Ascending aorta (tissue), 2 donors: ENCODE results near the gene CAMKMT. TPM values are rescaled to one million over a fixed set of nuclear protein-coding genes. Genes with fewer than 3 reads are reported as not detected.

Experiments used
- DNase-seq, 2 donors: peaks; one replicate each; pipeline ENCODE4 v3.0.0-alpha.2; 2019; ENCODE audit warnings: low spot score in 2 of 2
- H3K27ac ChIP-seq, 2 donors: fragments of 200-600 bp; sonication (generic); one replicate each; pipeline ENCODE4 v1.5.1; 2016 to 2017; ENCODE audit warnings: mild to moderate bottlenecking in 1 of 2
- H3K27me3 ChIP-seq: fragments of 200-600 bp; sonication (generic); one replicate; pipeline ENCODE4 v1.5.1; 2017
- H3K36me3 ChIP-seq, 2 donors: fragments of 200-600 bp; sonication (generic); one replicate each; pipeline ENCODE4 v1.5.1; 2016
- H3K4me1 ChIP-seq, 2 donors: fragments of 200-600 bp; sonication (generic); one replicate each; pipeline ENCODE4 v1.5.1; 2016 to 2017; ENCODE audit warnings: mild to moderate bottlenecking in 1 of 2
- H3K4me3 ChIP-seq, 2 donors: fragments of 200-600 bp; sonication (generic); one replicate each; pipeline ENCODE4 v1.5.1; 2016 to 2017; ENCODE audit warnings: mild to moderate bottlenecking in 1 of 2
- H3K9me3 ChIP-seq, 2 donors: fragments of 200-600 bp; sonication (generic); one replicate each; pipeline ENCODE4 v1.5.1; 2016
- CTCF ChIP-seq, 3 experiments: fragments of 200-600 bp in 2 of 3; fragments of 450-650 bp in 1 of 3; sonication (generic) in 2 of 3; IDR thresholded peaks; one replicate each; pipeline ENCODE4 v1.5.1; 2016 to 2019; ENCODE audit warnings: antibody characterized with exemption in 3 of 3, mild to moderate bottlenecking in 1 of 3, moderate library complexity in 1 of 3
- intact Hi-C: fragments of 100-400 bp; cut with DNase I; formaldehyde crosslinking; loops from one replicate; pipeline ENCODE4 v1.15.1; 2023
- total RNA-seq: library from RNA; depleted of rRNA; stranded (reverse); fragments of >200 nt; gene quantifications from one replicate; pipeline ENCODE4 v1.1.0, GENCODE V29; 2016

CAMKMT gene
- total RNA-seq, 1 donor from 2014 or later, result 5.1 TPM

DNA sequence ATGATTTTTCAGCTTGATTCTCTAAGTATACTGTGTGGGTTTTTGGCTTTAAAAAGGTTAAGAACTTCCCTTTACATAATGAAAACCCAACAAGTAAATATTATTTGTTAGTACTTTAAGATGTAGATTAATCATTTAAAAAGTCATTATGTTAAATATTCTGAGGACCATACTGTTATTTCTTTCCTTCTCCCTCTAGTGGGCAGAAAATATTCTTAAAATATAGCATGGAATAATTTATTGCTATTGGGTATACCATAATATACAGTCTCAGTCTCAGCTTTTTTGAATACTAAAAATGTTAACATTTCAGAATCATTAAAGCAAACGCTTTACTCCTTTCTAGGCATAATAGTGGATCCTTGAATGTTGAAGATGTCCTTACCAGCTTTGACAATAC is 28.1 kb downstream of the CAMKMT start:
- Histone ChIP-seq H3K27ac (no peak overlapping the region), H3K9me3 (peaks cover 0 to 7% of the 10 kb centered on the region in 2 donors), H3K4me1 (no peaks in the 10 kb centered on the region), H3K36me3 (no peaks in the 10 kb centered on the region), H3K4me3 (no peak overlapping the region), H3K27me3 (no peaks in the 10 kb centered on the region)
- peak in 1 of 3 experiments; percentile 12 for TF ChIP-seq CTCF (IDR thresholded peaks at IDR 0.05)
- no peak for DNase-seq
- intact Hi-C loops, result loop anchor here (2.0 kb wide), 1 partner anchor 565 kb away; no protein-coding TSS in a partner anchor

DNA sequence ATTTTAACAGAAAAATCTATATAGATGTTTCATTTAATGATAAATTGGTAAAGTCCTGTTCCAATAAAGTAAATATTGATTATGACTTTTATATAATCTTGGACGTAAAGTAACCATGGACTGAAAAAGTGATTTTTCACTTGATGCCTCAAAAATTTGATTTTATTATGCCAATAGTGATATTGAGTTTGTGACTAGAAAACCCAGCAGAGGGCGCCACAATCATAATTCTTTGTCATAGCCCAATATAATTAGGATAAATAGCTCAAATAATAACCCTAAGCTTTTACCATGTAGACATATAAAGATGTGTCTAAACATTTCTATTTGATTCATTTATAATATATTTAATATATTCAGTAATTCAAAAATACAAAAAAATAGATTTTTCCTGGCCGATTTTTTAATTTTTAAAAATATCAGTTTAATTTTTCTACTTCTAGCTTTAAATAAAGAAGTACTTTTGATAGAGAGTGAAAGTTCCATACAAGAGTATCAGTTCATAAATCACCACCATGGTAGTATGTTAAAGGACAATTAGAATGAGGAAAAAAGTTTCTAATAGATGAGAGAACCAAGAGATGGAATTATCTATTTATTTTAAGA is 30.7 kb downstream of the CAMKMT start:
- H3K9me3 ChIP-seq, result no peaks in the 10 kb centered on the region
- no peak overlapping the region for H3K27ac ChIP-seq
- no peaks in the 10 kb centered on the region for H3K4me1 ChIP-seq
- H3K36me3 ChIP-seq, result no peaks in the 10 kb centered on the region
- H3K4me3 ChIP-seq, result no peak overlapping the region
- no peak for DNase-seq
- no peaks in the 10 kb centered on the region for H3K27me3 ChIP-seq
- TF ChIP-seq CTCF (IDR thresholded peaks at IDR 0.05), result peak; percentile 27 to 59 (median 45)
- intact Hi-C loops, result no loop called here

DNA sequence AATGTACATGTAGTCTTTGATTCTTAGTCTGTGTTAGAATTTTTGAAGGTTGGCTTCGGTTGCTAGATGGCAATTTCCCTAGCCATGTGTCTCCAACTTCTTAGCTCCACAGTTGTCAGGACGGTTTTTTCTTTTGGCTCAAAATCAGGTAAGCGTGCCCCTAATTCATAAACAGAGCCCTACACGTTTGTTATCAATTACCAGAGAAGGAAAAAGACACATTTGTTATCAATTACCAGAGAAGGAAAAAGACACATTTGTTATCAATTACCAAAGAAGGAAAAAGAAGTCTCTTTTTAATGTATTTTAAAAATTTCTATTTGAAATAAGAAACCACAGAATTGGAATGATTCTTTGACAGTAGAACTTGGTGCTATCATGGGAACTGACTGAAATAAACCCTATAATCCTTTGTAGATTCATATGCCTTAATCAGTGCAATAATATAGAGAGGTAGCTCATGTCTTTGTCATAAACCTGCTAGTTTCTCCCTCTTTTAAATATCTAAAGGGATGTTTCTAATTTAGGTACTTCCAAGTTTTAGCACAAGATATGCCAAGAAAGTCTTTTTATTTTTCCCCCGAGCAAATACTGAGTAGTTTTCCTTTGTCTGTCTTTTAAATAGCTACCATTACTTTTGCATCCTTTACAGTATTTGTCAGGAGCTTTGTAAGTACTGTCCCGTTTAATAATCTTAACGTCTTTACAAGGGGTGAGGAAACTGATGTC is 35.9 kb downstream of the CAMKMT start:
- H3K9me3 ChIP-seq, result no peaks in the 10 kb centered on the region
- no peaks in the 10 kb centered on the region for H3K36me3 ChIP-seq
- no peak overlapping the region for H3K27ac ChIP-seq
- TF ChIP-seq CTCF (IDR thresholded peaks at IDR 0.05), result no peak
- H3K4me1 ChIP-seq, result no peaks in the 10 kb centered on the region
- DNase-seq, result no peak
- intact Hi-C loops, result no loop called here
- no peaks in the 10 kb centered on the region for H3K27me3 ChIP-seq
- peak overlapping the region; percentile 31 to 43 for H3K4me3 ChIP-seq

- Histone ChIP-seq H3K27me3 (no peaks in the 10 kb centered on the region), H3K4me3 (peak overlapping the region; percentile 31 to 43), H3K27ac (no peak overlapping the region), H3K36me3 (no peaks in the 10 kb centered on the region), H3K9me3 (no peaks in the 10 kb centered on the region), H3K4me1 (no peaks in the 10 kb centered on the region)
- no peak for DNase-seq
- intact Hi-C loops, result no loop called here
- TF ChIP-seq CTCF (IDR thresholded peaks at IDR 0.05), result no peak
Observed at GRCh38 chr2:44398243-44398897, 36.6 kb downstream of the CAMKMT start.

DNA sequence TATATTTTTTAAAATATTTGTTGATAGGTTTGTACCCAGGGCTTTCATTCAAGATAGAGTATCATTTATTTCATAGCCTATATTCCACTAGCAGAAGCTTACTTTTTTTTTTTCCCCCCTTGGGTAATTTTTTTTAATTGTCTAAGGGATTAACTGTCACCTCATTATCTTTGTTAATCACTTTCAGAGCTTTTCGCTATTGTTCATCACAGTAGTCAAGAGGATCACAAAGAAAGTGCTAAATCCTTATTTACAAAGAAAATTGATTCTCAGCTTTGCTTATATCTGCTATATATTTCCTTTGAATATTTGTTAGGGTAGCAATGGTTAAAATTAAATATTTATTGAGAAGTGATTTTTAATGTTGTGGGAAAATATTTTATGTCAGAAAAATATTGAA is 59.0 kb downstream of the CAMKMT start:
- intact Hi-C loops, result no loop called here
- no peaks in the 10 kb centered on the region for H3K36me3 ChIP-seq
- DNase-seq, result no peak
- TF ChIP-seq CTCF (IDR thresholded peaks at IDR 0.05), result no peak
- no peak overlapping the region for H3K4me3 ChIP-seq
- no peak overlapping the region for H3K27ac ChIP-seq
- no peaks in the 10 kb centered on the region for H3K9me3 ChIP-seq
- H3K27me3 ChIP-seq, result no peaks in the 10 kb centered on the region
- H3K4me1 ChIP-seq, result no peaks in the 10 kb centered on the region
